HS-5 (cell line): ENCODE measurements around the gene ADPGK.
A peak's percentile ranks its signal among the peaks of the same experiment; 100 is the strongest.
"Not testable (repeated sequence)": the region's sequence is repeated elsewhere in the genome, so short reads cannot be mapped to it uniquely, and the experiment has no call there.

Experiments used
- DNase-seq: peaks from one replicate; pipeline ENCODE4 v3.0.0-alpha.2; 2012; ENCODE audit warnings: low read depth

Gene ADPGK

GRCh38 chr15:72783640-72784455 is at the start of gene ADPGK:
ADPGK (minus strand) TSS chr15:72783758; CDS start chr15:72783691, 67 bp downstream.
- peak; percentile 62 for DNase-seq

GRCh38 chr15:72827226-72827625 is 43.7 kb upstream of the ADPGK start:
- DNase-seq, result no peak

DNA sequence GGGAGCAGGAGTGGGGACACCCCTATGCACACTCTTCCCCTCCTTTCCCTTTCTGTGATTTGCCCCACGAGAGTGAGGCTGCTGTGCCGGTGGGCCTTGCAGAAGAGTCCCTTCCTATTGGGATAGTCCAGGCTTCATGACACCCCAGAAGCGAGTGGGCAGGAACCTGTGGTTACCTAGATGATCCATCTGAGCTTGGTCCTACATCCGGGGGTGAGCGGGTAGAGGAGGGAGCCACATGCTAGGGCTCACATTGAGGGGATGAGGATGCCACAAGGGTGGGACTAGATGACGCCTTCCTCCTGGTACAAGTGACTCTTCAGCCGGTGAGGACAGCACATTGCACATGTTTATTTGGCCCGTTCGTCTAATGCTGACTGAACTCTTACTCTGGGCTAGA is 43.1 kb upstream of the ADPGK start:
- no peak for DNase-seq

DNA sequence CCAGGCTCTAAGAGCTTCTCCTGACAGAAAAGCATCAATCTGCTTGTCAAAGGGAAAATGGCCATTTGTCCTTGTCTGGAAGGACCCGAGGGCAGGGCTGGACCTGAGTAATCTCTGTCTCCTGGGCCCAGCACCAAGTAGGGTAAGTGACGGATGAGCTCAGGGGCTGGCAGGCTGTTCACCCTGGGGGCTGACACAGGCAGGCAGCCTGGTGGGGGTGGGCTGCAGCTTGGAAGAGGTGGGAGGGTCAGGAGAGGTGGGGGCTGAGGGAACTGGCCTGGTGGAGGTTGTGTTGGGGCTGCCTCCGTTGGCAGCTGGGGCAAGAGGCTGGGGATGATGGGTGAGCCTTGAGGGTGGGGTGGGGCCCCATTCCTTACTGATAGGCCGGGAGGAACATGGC is 42.3 kb upstream of the ADPGK start:
- DNase-seq, result no peak

DNA sequence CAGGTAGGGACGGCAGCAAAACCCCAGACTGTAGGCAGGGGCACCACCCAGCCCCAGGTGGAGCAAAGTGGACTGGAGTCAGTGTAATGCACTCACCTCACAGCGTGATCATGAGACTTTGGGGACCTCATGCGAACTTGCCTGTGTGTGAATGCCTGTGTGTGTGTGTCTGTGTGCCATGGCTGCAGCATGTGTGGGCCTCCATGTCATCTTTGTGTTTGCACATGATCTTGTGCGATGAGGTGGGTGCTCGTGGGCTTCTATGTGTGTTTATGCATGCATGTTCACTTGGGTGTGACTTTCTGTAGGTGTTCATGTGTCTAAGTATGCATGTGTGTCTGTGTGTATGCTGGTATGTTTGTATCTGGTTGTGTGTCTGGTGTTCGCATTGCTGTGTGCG is 41.2 kb upstream of the ADPGK start:
- no peak for DNase-seq

DNA sequence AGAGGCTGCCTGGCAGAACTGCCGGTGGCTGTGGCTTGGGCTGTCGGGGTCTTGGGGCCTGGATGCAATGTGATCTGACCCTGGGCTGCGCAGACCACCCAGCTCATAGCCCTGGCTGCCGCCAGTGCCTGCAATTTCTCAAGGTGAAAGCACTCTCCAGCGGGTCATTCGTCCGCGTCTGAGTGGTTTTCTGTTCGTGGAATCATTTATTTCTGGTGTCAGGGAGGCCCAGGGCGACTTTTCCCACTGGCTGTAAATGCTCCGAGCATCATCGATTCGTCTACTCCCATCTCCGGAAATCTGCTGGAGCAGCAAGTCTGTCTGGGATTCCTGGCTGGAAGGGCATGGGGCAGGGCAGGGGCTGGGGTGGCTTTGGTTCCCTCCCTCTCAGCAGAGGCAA is 40.6 kb upstream of the ADPGK start:
- DNase-seq, result no peak

- DNase-seq, result no peak
Measured at GRCh38 chr15:72820278-72820677, 36.7 kb upstream of the ADPGK start.

DNA sequence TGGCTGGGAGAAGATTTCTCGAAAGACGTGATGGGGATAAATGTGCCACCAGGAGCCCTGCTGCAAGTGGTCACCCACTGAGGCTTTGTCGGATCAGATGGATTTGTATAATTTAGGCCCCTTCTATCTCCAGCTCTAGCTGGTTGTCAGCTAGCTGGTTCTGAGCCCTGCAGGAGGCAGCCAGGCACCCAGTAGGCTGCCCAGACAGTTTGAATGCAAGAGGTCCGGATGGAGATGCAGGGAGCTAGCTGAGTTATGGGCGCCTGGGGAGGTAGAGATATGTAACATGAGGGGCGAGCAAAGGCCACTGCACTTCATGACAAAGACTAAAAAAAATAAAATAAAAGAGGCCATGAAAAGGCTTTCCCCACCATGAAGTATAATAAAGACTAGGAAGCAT is 35.1 kb upstream of the ADPGK start:
- no peak for DNase-seq

- DNase-seq, result no peak
Measured at GRCh38 chr15:72813345-72814004, 29.9 kb upstream of the ADPGK start.

DNA sequence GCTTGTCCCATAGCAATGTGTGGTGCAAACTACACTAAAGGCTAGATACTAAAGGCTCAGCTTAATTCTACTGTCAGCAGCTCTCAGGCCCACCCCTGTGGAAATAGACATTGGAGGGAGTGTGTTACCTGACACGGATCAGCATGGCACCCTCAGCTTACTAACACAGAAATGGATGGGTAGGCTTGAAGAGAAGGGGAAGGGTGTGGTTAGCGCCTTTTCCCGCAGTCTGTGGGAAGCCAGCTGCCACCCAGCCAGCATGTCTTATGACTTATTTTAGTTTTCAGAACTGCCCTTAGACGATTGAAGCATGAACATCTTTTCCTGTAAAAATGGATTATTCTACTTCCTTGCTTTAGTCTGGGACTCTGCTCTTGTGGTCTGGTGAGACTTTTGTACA is 25.8 kb upstream of the ADPGK start:
- no peak for DNase-seq

DNA sequence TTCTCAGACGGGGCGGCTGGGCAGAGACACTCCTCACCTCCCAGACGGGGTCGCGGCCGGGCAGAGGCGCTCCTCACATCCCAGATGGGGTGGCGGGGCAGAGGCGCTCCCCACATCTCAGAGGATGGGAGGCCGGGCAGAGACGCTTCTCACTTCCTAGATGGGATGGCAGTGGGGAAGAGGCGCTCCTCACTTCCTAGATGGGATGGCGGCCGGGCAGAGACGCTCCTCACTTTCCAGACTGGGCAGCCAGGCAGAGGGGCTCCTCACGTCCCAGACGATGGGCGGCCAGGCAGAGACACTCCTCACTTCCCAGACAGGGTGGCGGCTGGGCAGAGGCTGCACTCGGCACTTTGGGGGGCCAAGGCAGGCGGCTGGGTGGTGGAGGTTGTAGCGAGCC is 23.8 kb upstream of the ADPGK start:
- not testable (repeated sequence) for DNase-seq

DNA sequence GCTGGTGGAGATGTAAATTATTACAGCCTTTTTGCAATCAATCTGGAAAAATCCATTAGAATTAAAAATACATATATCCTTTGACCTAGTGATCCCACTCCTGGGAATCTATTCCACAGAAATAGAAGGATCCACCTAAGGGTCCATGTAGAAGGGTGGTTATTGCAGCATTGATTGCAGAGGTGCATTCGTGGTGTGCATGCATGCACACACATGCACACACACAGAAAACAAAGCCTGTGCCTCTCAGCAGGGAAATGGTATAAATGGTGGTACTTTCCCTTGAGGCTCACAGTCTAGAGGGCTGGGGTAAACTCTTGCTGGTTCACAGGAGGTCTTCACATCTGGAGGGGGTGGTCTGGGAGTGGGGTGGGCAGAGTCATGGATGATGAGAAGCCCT is 19.4 kb upstream of the ADPGK start:
- DNase-seq, result no peak

DNA sequence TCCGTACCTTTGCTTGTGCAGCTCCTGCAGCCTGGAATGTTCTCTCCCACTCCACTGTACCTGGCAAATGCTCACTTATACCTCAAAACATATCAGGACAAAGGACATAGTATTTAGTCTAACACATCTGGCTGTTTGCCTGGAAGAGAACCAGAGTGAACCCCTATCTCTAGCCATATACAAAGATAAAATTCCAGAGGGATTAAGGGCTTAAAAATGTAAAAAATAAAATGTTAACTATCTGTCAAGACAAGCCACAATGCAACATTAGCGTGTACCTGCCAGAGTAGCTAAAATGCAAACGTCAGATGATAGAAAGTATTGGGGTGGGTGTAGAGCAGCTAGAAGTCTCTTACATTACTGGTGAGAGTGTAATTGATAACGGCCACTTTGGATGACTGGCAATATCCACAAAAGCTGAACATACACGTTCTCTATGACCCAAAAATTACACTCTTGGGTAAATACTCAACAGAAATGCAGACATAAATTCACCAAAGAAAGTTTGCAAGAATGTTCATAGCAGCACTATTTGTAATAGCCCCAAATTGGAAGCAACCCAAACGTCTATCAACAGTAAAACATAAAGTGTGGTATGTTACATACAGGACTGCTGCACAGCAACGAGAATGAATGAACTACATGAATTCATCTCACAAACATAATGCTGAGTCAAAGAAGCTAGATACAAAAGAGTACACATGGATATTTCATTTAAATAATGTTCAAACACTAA is 18.2 kb upstream of the ADPGK start:
- no peak for DNase-seq

DNA sequence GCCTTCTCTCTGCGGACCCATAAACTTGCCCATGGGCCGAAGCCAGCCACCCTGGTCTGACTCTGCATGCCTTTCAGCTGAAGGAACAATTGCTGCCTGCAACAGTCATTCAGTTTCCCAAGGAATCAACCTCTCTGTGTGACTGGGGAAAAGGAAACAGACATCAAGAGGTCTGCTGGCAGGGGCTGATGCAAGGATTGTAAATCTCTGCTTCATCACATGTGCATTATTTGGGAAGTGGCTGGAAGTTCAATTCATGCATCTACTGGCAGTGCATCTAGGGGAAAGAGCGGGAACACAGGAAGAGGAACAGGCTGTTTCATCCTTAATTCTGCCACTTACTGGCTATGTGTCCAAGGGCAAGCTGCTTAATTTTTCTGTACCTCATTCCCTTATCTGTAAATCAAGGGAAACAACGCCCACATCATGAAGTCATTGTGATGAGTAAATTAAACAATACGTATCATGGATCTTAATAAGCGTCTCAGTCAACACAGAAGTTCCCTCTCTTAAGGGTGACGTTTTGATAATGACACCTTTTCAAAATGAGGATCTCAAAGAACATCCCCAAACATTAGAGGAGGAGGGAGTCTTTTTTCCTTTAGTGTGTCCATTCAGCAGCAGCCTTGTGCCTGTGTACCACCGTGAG is 17.4 kb upstream of the ADPGK start:
- DNase-seq, result no peak

DNA sequence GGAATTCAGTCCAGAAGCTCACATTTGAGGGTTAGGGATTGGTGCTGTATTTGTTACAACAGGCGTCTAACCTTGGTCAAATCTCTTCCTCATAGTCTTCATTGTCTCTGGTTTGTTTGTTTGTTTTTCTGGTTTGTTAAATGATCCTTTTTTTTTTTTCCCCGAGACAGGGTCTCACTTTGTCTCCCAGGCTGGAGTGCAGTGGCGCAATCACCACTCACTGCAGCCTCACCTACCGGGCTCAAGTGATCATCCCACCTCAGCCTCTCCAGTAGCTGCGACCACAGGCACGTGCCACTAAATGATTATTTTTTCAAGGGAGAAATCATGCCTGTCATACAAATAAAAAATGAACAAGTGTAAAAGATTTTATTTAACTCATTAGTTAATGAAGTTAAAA is 14.3 kb upstream of the ADPGK start:
- DNase-seq, result no peak

DNA sequence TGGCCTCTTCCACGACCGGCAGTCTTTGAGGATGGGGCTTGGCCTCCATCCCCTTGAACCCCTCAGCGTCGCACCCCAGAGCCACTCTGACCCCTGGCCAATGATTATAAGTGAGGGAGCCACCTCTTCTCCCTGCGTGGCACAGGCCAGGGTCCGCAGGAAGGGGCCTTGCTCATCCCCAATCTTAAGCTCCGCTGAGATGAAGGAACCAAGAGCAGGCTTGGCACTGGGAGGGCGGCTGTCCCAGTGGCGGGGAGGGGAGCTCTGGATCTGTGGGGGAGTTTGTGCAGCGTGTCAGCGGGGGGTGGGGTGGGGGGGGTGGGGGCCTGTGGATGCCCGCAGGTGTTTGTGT is 13.8 kb upstream of the ADPGK start:
- no peak for DNase-seq

GRCh38 chr15:72796515-72797337 is 13.2 kb upstream of the ADPGK start:
- DNase-seq, result no peak

DNA sequence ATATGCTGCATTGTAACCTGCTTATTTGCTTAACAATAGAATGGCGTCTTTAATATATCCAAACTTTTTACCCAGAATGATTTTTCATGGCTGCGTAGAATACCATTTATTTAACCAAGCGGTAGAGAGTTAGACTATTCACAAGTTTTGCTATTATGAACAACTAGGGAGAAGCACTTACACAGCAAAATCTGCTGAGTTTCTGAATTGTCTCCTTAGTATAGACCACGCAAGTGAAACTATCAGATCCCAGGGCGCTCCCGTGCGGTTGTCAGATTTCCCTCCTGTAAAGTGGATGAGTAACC is 12.6 kb upstream of the ADPGK start:
- no peak for DNase-seq

DNA sequence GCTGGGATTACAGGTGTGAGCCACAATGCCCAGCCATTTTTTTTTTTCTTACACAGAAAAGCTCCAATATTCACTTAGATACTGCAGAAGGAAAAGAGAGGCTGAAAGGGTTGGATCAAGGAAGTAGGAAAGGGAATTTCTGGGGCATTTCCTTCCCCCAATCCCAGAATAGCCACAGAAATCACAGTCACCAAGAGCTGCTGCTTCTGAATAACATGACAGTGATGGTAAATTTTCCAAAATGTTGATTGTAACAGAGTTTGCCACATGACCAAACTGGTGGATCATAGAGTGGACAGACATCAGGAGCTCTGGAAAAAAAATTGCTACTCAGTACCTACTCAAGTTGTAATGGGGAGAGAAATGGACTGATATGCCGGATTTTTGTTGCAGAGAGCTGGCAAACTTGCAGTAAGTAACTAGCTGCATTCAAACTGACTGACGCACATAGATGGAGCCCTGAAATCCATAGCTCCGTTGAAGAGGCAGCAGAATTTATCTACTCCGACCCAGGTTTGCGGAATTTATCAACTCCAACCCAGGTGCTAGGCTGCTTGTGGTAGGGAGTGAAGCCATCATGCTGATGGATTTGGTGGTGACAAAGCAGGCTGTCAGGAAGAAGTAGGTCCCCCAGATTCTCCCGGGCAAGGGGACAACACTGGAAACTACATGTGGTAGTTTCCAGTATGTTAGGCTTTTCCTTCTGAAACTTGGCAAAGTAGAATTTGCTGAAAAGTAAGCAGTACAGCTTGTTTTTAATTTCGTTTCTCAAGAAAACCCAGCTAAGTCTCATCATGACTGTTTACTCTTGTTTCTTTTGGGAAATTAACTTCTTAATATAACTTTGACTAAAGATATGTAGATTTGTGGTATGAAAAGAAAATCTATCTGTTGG is 10.5 kb upstream of the ADPGK start:
- no peak for DNase-seq

DNA sequence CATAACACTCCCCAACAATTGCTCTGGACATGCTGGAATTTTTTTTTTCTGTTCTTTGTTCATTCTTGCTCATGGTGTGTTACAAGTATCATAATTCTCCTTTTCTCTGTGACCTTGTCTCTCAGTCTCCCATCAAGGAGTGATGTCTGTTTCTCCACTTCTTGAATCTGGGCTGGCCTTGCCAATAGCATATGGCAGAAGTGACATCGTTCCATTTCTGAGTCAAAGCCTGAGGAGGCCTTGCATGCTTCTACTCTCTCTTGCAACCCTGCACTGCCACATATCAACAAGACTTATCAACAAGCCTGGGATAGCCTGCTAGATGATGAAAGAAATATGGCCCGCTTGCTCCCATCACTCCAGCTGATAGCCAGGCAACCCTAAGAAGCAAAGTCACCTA is 8.9 kb upstream of the ADPGK start:
- DNase-seq, result no peak
